CD4-positive, alpha-beta T cell treated with Interleukin-1 beta for 1 hour (primary cell): Measurements from ENCODE around the gene HSPA4L.

ENCODE experiments used
- DNase-seq, 2 donors: peaks; one replicate each; pipeline ENCODE4 v3.0.0-alpha.2; 2020 to 2022

The HSPA4L gene

DNA sequence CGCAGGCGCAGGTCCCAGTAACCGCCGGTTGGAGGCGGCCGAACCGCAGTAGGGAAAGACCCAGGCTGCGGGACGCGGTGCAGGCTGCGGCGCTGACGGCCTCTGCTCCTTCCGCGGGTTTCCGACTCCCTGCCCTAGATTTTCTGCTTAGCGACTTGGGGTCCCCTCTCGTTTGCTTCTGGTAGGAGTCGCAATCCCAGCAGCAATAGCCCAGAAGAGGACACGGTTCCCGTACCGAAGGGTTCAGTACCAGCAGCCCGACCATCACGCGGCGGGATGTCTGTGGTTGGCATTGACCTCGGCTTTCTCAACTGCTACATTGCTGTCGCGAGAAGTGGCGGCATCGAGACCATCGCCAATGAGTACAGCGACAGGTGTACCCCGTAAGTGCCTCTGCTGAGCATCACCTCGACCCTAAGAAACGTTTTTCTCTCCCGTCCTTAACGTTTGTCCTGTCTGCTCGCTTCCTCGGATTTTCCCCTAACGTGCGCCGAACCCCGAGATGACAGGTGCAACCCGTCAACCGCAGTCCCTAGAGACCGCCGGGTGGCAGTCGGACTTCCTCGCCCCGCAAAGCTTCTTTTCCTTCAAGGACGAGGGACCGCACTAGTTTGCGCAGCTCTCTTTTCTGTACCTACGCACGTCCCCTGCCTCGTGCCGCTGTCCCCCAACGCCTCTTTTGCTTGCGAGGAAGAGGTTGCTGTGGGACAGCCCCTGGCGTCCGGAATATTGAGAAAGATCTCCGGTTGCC is at the start of gene HSPA4L:
TSS of gene HSPA4L (plus strand) at position 48 of the 751 bp plus-strand sequence. CDS start at position 277, 229 bp downstream.
- DNase-seq, result peak; percentile 37 to 56

DNA sequence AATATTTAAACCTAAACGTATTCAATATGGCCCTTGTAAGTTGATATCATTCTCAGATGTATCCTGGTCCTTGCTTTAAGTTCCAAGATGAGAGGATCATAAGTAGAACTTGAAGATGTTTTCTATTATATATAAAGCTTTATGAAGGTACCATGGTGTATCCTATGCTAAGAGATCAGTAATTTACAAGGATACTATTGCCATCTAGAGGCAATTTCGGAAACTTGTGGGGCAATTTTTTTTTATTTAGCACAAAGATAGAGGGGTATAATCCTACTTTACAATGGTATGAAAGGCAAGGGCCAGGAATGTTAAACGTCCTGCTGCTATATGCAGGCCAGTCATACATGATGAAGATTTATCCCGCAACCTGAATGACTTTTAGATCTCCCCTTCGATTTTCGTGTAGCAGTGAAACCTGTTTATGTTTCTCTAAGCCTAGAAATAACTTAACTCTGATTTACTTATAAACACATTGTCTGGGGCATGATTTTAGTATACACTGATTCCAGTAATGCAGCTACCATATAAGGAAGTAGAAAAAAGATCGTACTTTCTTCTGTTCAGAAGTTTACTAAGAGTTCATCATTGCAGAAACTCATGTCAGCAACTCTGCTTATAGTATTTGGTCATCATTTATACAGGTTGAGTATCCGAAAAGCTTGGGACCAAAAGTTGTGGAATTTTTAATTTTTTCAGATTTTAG is 49.3 kb upstream of the HSPA4L start:
- no peak for DNase-seq

- no peak for DNase-seq
Measured at GRCh38 chr4:127734976-127735375, 47.1 kb upstream of the HSPA4L start.

- no peak for DNase-seq
Measured at GRCh38 chr4:127737295-127737694, 44.8 kb upstream of the HSPA4L start.

GRCh38 chr4:127741247-127741646 is 40.9 kb upstream of the HSPA4L start:
- DNase-seq, result no peak

DNA sequence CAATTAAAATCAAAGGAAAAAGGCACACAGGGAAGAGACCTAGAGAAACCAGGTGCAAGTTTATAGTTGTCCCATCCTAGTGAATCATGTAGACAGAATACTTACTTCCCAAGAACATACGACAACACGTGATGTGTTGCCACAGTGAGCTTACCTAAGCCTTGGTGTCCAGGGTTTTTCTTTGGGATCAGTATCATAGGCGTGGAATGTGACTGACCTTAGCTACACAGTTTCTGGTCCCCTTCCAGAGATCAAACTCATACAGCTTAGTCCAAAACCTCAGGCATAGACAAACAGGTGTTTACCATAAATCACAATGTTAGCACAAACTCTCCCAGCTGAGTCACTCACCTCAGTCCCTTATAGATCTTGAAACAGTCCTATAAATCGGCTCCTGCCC is 34.2 kb upstream of the HSPA4L start:
- DNase-seq, result no peak

GRCh38 chr4:127748957-127749356 is 33.2 kb upstream of the HSPA4L start:
- no peak for DNase-seq

GRCh38 chr4:127756906-127757305 is 25.2 kb upstream of the HSPA4L start:
- no peak for DNase-seq

DNA sequence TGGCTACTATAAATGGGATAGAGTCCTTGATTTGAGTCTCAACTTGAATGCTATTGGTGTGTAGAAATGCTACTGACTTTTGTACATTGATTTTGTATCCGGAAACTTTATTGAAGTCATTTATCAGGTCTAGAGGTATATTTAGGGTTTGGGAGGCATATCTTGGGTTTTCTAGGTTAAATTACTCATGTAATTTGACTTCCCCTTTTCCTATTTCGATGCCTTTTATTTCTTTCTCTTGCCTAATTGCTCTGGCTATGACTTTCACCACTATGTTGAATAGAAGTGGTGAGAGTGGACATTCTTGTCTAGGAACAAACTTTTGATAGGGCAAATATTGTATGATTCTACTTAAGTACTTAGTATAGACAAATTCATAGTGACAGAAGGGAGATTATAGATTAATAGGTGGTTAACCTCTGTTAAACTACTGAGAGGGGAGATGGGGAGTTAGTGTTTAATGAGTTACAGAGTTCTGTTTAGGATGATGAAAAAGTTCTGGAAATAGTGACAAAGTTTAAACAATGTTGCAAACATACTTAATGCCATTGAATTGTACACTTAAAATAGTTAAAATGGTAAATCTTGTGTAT is 22.8 kb upstream of the HSPA4L start:
- DNase-seq, result no peak

GRCh38 chr4:127759893-127760292 is 22.2 kb upstream of the HSPA4L start:
- DNase-seq, result no peak

GRCh38 chr4:127771535-127772275 is 10.4 kb upstream of the HSPA4L start:
- no peak for DNase-seq

GRCh38 chr4:127772769-127773671 is 9.1 kb upstream of the HSPA4L start:
- no peak for DNase-seq

- DNase-seq, result no peak
Measured at GRCh38 chr4:127775843-127776242, 6.3 kb upstream of the HSPA4L start.

DNA sequence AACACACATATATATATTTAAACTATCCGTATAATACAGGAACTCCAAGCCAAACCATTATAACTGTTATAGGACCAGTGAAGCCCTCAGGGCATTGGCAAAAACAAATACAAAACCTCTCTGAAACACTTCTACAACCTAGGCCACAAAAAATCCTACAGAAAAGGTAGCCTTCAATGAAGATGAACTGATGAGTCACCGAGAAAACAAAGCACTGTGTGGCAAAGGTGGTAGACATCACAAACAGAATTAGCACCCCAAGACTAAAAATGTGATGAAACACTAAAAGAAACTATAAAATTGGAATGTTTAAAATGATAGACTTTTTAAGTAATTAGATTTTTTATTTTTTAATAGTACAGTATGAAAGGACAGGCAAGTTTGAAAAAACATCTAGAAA is 5.5 kb upstream of the HSPA4L start:
- no peak for DNase-seq

DNA sequence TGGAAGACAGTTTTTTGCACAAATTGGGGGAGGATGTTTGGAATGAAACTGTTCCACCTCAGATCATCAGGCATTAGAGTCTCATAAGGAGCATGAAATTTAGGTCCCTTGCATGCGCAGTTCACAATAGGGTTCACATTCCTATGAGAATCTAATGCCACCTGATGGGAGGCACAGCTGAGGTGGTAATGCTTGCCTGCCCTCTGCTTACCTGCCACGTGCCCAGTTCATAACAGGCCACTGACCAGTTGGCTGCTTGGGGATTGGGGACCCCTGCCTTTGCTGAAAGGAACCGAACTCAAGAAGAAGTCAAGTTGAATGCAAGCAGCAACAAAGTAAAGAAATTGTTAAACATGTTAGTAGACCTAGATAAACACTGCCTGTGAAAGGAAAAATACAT is 4.6 kb upstream of the HSPA4L start:
- DNase-seq, result no peak

DNA sequence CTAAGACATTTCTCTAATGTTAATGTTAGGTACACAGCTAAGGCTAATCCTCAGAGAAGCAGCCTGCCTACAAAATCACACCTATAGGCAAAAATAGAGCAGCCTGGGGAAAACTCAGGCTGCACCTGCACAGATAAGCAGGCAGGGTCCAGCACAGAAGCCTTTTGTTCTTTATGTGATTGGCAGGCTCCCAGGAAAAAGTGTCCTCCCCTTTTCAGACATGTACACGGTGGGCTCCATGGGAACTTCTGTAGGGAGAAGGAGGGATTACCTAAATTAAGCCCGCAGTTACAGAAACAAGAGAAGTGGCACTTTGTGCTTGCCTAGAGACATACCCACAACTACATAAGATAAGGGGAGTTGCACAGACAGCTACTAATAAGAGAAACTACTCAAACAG is 4.0 kb upstream of the HSPA4L start:
- DNase-seq, result no peak

DNA sequence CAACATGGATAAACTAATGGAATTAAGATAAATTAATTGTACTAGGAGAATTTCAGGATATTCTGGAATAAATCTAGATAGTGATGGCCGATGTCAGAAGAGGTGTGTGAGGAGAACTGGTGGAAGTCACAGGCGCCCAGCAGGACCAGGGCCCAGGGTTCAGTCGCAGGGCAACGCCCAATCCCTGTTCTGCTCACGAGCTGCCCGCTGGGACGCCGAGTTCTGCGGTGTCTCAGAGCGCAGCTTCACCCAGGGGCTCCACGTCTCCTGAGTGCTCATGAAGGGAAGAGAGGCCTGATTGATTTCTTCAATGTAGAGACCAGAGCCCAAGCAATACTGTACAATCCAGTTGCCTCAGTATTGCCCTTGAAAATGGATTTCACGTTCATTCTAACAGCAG is 1.5 kb upstream of the HSPA4L start:
- DNase-seq, result no peak

GRCh38 chr4:127781300-127782024 is 660 bp upstream of the HSPA4L start:
- DNase-seq, result peak in 1 of 2 donors; percentile 1

GRCh38 chr4:127782025-127782274 is 172 bp upstream of the HSPA4L start:
- DNase-seq, result no peak

- DNase-seq, result no peak
Measured at GRCh38 chr4:127783026-127783769, 1.1 kb downstream of the HSPA4L start.
